NCI-H69 (cell line): ENCODE measurements around the gene HS1BP3.

Source experiments
- DNase-seq: peaks from one replicate; lab custom pipeline; 2025; lab: John Stamatoyannopoulos, UW

Gene HS1BP3

GRCh38 chr2:20650877-20651730, at the start of gene HS1BP3:
Gene HS1BP3, minus strand, starts transcription at chr2:20651098. Its CDS starts 35 bp downstream, at chr2:20651063.
- peak; percentile 83 for DNase-seq

- no peak for DNase-seq
These were observed 48.2 kb upstream of the HS1BP3 start for GRCh38 chr2:20698916-20699613.

- DNase-seq, result no peak
These were observed 46.5 kb upstream of the HS1BP3 start for GRCh38 chr2:20697322-20697934.

GRCh38 chr2:20696366-20696765, 45.5 kb upstream of the HS1BP3 start:
- DNase-seq, result no peak

- no peak for DNase-seq
These were observed 42.4 kb upstream of the HS1BP3 start for GRCh38 chr2:20693317-20693716.

- no peak for DNase-seq
These were observed 41.2 kb upstream of the HS1BP3 start for GRCh38 chr2:20692081-20692480.

- no peak for DNase-seq
These were observed 40.3 kb upstream of the HS1BP3 start for GRCh38 chr2:20691076-20691734.

- DNase-seq, result no peak
These were observed 38.7 kb upstream of the HS1BP3 start for GRCh38 chr2:20689428-20690264.

GRCh38 chr2:20687260-20687832, 36.4 kb upstream of the HS1BP3 start:
- DNase-seq, result no peak

- DNase-seq, result no peak
These were observed 33.7 kb upstream of the HS1BP3 start for GRCh38 chr2:20684581-20685063.

- no peak for DNase-seq
These were observed 31.4 kb upstream of the HS1BP3 start for GRCh38 chr2:20682167-20682920.

- no peak for DNase-seq
These were observed 30.0 kb upstream of the HS1BP3 start for GRCh38 chr2:20680744-20681375.

GRCh38 chr2:20678780-20679179, 27.9 kb upstream of the HS1BP3 start:
- no peak for DNase-seq

GRCh38 chr2:20678086-20678395, 27.1 kb upstream of the HS1BP3 start:
- DNase-seq, result no peak

GRCh38 chr2:20677301-20678085, 26.6 kb upstream of the HS1BP3 start:
- no peak for DNase-seq

- DNase-seq, result no peak
These were observed 25.7 kb upstream of the HS1BP3 start for GRCh38 chr2:20676353-20677215.

GRCh38 chr2:20675701-20676352, 24.9 kb upstream of the HS1BP3 start:
- DNase-seq, result peak; percentile 12
